ENCODE measurements around the gene HS6ST3.

Gene HS6ST3

DNA sequence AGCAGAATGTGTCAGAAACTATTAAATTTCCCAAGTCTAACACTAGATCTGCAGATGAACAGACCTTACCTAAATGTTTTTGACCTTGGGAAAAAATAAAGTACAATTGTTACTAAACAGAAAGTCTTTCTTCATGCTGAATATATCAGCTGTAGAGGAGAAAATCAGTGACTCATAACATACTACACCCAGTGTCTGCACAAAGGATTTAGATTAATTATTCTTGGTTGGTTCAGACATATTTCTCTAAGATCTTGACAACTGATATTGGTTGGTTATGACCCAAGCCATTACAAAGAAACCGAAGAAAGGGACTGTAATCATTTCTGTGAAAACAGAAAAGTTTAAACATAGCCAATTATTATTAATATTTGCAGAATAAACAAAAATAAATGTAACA lies 225.1 kb downstream of the HS6ST3 start:
- no peak for TF ChIP-seq EGR1 (IDR thresholded peaks at IDR 0.05)
- TF ChIP-seq, protein P1, sequence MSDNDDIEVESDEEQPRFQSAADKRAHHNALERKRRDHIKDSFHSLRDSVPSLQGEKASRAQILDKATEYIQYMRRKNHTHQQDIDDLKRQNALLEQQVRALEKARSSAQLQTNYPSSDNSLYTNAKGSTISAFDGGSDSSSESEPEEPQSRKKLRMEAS (IDR thresholded peaks at IDR 0.05) = no peak
- no peak for TF ChIP-seq TEAD4 (IDR thresholded peaks at IDR 0.05)
- TF ChIP-seq, protein P2, sequence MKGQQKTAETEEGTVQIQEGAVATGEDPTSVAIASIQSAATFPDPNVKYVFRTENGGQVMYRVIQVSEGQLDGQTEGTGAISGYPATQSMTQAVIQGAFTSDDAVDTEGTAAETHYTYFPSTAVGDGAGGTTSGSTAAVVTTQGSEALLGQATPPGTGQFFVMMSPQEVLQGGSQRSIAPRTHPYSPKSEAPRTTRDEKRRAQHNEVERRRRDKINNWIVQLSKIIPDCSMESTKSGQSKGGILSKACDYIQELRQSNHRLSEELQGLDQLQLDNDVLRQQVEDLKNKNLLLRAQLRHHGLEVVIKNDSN (IDR thresholded peaks at IDR 0.05) = no peak
- no peak for TF ChIP-seq CEBPB (IDR thresholded peaks at IDR 0.05)
- no peak for TF ChIP-seq FOXM1 (IDR thresholded peaks at IDR 0.05; ENCODE audit: borderline replicate concordance, low read depth)
- no peak for TF ChIP-seq ZBTB7A (IDR thresholded peaks at IDR 0.05; ENCODE audit: low read depth)
- TF ChIP-seq EP300 (IDR thresholded peaks at IDR 0.05; ENCODE audit: borderline replicate concordance) = no peak
- no peak for TF ChIP-seq RAD21 (IDR thresholded peaks at IDR 0.05; ENCODE audit: low read depth)
- TF ChIP-seq NFIC (IDR thresholded peaks at IDR 0.05) = no peak
- no peak for TF ChIP-seq TCF12 (IDR thresholded peaks at IDR 0.05; ENCODE audit: low read depth)
- TF ChIP-seq TAF1 (IDR thresholded peaks at IDR 0.05; ENCODE audit: low read depth) = no peak
- no peak for TF ChIP-seq CREB1 (IDR thresholded peaks at IDR 0.05; ENCODE audit: low read depth)
- TF ChIP-seq, protein P3, sequence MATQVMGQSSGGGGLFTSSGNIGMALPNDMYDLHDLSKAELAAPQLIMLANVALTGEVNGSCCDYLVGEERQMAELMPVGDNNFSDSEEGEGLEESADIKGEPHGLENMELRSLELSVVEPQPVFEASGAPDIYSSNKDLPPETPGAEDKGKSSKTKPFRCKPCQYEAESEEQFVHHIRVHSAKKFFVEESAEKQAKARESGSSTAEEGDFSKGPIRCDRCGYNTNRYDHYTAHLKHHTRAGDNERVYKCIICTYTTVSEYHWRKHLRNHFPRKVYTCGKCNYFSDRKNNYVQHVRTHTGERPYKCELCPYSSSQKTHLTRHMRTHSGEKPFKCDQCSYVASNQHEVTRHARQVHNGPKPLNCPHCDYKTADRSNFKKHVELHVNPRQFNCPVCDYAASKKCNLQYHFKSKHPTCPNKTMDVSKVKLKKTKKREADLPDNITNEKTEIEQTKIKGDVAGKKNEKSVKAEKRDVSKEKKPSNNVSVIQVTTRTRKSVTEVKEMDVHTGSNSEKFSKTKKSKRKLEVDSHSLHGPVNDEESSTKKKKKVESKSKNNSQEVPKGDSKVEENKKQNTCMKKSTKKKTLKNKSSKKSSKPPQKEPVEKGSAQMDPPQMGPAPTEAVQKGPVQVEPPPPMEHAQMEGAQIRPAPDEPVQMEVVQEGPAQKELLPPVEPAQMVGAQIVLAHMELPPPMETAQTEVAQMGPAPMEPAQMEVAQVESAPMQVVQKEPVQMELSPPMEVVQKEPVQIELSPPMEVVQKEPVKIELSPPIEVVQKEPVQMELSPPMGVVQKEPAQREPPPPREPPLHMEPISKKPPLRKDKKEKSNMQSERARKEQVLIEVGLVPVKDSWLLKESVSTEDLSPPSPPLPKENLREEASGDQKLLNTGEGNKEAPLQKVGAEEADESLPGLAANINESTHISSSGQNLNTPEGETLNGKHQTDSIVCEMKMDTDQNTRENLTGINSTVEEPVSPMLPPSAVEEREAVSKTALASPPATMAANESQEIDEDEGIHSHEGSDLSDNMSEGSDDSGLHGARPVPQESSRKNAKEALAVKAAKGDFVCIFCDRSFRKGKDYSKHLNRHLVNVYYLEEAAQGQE (IDR thresholded peaks at IDR 0.05; ENCODE audit: low read depth) = no peak

DNA sequence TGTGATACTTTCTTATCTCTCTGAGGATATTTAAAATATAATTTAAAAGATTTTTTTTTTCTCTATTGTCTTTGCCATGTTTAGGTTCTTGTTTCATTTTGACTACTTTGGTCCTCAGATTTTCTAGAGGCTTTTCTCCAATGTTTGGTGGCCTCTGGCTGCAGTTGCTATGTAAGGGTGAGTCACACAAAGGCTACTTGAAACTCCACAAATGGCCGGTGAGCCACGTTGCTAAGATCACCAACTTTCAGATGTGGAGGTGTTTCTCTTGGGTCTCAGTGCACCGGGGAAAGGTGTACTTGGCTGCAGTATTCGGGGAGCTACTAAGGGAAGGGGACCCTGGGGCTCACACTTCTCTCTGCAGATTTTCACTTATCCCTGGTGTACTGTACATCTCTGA lies 248.1 kb downstream of the HS6ST3 start:
- no peak for TF ChIP-seq EP300 (IDR thresholded peaks at IDR 0.05; ENCODE audit: borderline replicate concordance)
- TF ChIP-seq TCF12 (IDR thresholded peaks at IDR 0.05; ENCODE audit: low read depth) = no peak
- no peak for TF ChIP-seq FOXM1 (IDR thresholded peaks at IDR 0.05; ENCODE audit: borderline replicate concordance, low read depth)
- TF ChIP-seq YY1 (IDR thresholded peaks at IDR 0.05; ENCODE audit: low read depth) = no peak
- TF ChIP-seq EGR1 (IDR thresholded peaks at IDR 0.05) = no peak
- TF ChIP-seq ZBTB7A (IDR thresholded peaks at IDR 0.05; ENCODE audit: low read depth) = no peak
- TF ChIP-seq, protein P1 (IDR thresholded peaks at IDR 0.05) = no peak
- TF ChIP-seq, protein P2 (IDR thresholded peaks at IDR 0.05) = no peak
- TF ChIP-seq, protein P3 (IDR thresholded peaks at IDR 0.05; ENCODE audit: low read depth) = no peak
- no peak for TF ChIP-seq NFIC (IDR thresholded peaks at IDR 0.05)
- TF ChIP-seq RAD21 (IDR thresholded peaks at IDR 0.05; ENCODE audit: low read depth) = no peak
- no peak for TF ChIP-seq CREB1 (IDR thresholded peaks at IDR 0.05; ENCODE audit: low read depth)
- TF ChIP-seq TEAD4 (IDR thresholded peaks at IDR 0.05) = no peak
- no peak for TF ChIP-seq CEBPB (IDR thresholded peaks at IDR 0.05)
- TF ChIP-seq TAF1 (IDR thresholded peaks at IDR 0.05; ENCODE audit: low read depth) = no peak

DNA sequence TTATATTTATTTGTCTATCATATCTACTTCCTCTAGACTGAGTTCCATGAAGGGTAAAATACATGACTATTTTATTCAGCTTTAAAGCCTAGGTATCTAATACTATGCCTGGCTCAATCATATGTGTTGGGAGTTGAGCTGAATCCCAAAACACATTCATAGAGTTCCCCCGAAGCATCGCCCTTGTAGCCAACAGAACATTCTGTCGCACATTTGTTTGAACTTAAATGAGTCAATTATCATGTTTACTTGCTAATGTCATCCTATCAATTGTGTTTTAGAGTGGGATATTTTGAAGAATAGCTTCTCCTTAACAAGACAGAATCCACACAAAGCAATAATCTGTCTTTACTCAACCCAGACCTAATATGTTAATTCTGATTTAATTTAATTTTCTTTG lies 252.4 kb downstream of the HS6ST3 start:
- no peak for TF ChIP-seq EP300 (IDR thresholded peaks at IDR 0.05; ENCODE audit: borderline replicate concordance)
- TF ChIP-seq CEBPB (IDR thresholded peaks at IDR 0.05) = no peak
- TF ChIP-seq NFIC (IDR thresholded peaks at IDR 0.05) = no peak
- no peak for TF ChIP-seq TCF12 (IDR thresholded peaks at IDR 0.05; ENCODE audit: low read depth)
- TF ChIP-seq, protein P3 (IDR thresholded peaks at IDR 0.05; ENCODE audit: low read depth) = no peak

DNA sequence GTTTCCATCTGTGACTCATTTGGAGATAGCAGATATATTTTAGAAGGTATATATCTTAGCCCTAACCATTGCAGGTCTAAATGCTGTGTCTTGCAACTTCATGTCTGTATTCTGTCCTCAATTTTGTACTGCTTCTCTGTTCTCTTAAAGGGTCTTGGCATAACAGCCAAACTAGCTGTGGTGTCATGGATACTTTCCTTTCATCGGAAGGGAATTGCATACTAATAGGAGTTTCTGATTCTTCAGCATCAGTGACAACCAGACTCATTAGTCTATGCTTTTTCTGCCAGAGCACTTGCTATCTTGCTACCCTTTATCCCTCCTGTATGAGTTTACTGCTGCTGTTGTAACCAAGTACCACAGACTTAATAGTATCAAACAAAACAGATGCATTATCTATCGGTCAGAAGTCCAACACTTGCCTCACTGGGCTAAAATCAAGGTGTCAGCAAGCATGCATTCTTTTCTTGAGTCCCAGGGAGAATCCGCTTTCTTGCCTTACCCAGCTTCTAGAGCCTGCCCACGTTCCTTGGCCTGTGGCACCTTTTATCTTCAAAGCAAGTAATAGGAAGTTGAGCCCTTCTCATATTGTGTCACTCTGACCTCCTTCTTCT lies 253.1 kb downstream of the HS6ST3 start:
- TF ChIP-seq, protein P1 (IDR thresholded peaks at IDR 0.05) = no peak
